Choroid plexus epithelial cell (primary cell): ENCODE measurements around the gene DPPA5.

Source experiments
- DNase-seq: peaks from one replicate; pipeline ENCODE4 v3.0.0-alpha.2; 2010; ENCODE audit warnings: low read depth
- H3K4me3 ChIP-seq: 2 replicates; pipeline ENCODE4 v1.5.1; 2011; ENCODE audit warnings: low read depth, mild to moderate bottlenecking, control low read depth, low read length, moderate library complexity
- CTCF ChIP-seq: conservative IDR thresholded peaks from 2 replicates; pipeline ENCODE4 v1.5.1; 2011; ENCODE audit warnings: low read depth, mild to moderate bottlenecking, control low read depth, inconsistent platforms, low read length, moderate library complexity

Gene DPPA5

GRCh38 chr6:73372516-73372915 lies 18.4 kb upstream of the DPPA5 start:
- DNase-seq, result no peak
- TF ChIP-seq CTCF, result no peak
- no peak overlapping the region for H3K4me3 ChIP-seq

GRCh38 chr6:73371984-73372383 lies 17.9 kb upstream of the DPPA5 start:
- DNase-seq, result no peak
- TF ChIP-seq CTCF, result no peak
- H3K4me3 ChIP-seq, result no peak overlapping the region

GRCh38 chr6:73369563-73369962 lies 15.5 kb upstream of the DPPA5 start, which contains the start of gene OOEP:
Gene OOEP (minus strand): TSS chr6:73369897. CDS start chr6:73369792, 105 bp downstream.
- H3K4me3 ChIP-seq, result no peak within 1 kb of the TSS
- DNase-seq, result no peak
- TF ChIP-seq CTCF, result no peak

- no peak for DNase-seq
- TF ChIP-seq CTCF, result no peak
- no peak overlapping the region for H3K4me3 ChIP-seq
Observed at GRCh38 chr6:73369157-73369556, 15.1 kb upstream of the DPPA5 start.

- no peak for TF ChIP-seq CTCF
- DNase-seq, result no peak
- no peak overlapping the region for H3K4me3 ChIP-seq
Observed at GRCh38 chr6:73368675-73369074, 14.6 kb upstream of the DPPA5 start.

- no peak overlapping the region for H3K4me3 ChIP-seq
- DNase-seq, result no peak
- TF ChIP-seq CTCF, result no peak
Observed at GRCh38 chr6:73367761-73368355, 13.8 kb upstream of the DPPA5 start.

GRCh38 chr6:73364549-73364948 lies 10.5 kb upstream of the DPPA5 start:
- DNase-seq, result no peak
- H3K4me3 ChIP-seq, result no peak overlapping the region
- TF ChIP-seq CTCF, result no peak
